HG03520 (cell line): ENCODE results near the gene SLC25A13.
A peak's percentile ranks its signal among the peaks of the same experiment; 100 is the strongest.
"Not testable (repeated sequence)": the region's sequence is repeated elsewhere in the genome, so short reads cannot be mapped to it uniquely, and the experiment has no call there.

ENCODE experiments used
- ATAC-seq: cut with Tn5 transposase; IDR thresholded peaks from one replicate; pipeline ENCODE4 v1.9.1; 2021; ENCODE audit warnings: mild to moderate bottlenecking, moderate library complexity; ENCODE audit not compliant: unreplicated experiment

The SLC25A13 gene

DNA sequence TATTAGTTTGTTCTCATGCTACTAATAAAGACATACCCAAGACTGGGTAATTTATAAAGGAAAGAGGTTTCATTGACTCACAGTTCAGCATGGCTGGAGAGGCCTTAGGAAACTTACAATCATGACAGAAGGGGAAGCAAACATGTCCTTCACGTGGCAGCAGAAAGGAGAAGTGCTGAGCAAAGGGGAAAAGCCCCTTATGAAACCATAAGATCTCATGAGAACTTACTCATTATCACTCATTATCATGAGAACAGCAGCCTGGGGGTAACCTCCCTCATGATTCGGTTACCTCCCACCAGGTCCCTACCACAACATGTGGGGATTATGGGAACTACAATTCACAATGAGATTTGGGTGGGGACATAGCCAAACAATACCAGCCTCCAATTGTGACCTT lies 4.9 kb upstream of the SLC25A13 start:
- not testable (repeated sequence) for ATAC-seq

DNA sequence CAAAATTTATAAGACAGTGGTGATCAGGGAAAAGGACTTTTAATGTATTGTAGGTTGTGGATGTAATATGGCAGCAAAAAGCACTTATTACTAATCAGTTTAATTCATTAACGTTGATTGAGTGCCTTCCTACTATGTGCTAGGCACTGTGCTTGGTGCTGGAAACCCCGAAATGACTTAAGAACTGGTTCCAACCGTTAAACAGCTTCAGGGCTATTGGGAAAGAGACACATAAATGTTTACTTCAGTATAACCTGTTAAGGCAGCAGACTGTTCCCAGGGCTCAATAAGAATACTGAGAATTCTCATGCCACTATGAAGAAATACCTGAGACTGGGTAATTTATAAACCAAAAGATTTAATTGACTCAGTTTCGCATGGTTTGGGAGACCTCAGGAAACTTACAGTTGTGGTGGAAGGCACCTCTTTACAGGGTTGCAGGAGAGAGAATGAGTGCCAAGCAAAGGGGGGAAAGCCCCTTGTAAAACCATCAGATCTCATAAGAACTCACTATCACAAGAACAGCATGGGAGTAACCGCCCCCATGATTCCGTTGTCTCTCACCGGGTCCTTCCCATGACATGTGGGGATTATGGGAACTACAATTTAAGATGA lies 1.1 kb upstream of the SLC25A13 start:
- no peak for ATAC-seq

DNA sequence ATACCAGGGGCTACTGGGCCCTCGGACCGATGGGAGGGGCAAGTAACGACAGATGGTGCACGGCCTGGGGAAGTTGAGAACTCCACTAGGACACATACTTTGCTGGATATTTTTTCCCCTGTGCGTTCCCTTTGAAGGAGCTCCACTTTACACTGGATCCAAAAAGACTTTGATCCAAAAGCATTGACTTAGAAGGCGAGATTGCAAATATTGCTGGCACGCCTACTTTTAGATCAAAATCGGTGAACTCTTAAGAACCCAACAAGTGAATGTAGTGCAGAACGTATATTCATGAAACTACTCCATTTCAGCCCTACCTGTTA lies 436 bp upstream of the SLC25A13 start:
- ATAC-seq: no peak

- peak; percentile 23 for ATAC-seq
Observed at GRCh38 chr7:96321031-96321657, 754 bp downstream of the SLC25A13 start.

- peak; percentile 46 for ATAC-seq
Observed at GRCh38 chr7:96320442-96320841, 1.5 kb downstream of the SLC25A13 start.

DNA sequence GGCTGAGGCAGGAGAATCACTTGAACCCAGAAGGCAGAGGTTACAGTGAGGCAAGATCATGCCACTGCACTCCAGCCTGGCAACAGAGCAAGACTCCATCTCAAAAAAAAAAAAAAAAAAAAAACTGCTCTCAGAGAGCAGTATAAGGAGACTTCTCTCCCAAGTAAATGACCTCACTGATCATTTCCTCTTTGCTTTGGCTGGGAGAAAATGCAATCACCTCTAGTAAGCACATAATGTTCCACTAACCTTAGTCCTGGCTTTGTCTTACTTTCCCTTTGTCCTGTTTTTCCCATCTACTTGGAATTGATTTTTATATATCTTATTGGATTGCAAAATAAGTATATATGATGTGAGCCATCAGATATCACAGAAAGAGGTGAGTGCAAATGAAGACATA lies 2.5 kb downstream of the SLC25A13 start:
- no peak for ATAC-seq

- no peak for ATAC-seq
Observed at GRCh38 chr7:96316949-96317348, 4.9 kb downstream of the SLC25A13 start.

GRCh38 chr7:96315125-96315512 lies 6.8 kb downstream of the SLC25A13 start:
- ATAC-seq: no peak

DNA sequence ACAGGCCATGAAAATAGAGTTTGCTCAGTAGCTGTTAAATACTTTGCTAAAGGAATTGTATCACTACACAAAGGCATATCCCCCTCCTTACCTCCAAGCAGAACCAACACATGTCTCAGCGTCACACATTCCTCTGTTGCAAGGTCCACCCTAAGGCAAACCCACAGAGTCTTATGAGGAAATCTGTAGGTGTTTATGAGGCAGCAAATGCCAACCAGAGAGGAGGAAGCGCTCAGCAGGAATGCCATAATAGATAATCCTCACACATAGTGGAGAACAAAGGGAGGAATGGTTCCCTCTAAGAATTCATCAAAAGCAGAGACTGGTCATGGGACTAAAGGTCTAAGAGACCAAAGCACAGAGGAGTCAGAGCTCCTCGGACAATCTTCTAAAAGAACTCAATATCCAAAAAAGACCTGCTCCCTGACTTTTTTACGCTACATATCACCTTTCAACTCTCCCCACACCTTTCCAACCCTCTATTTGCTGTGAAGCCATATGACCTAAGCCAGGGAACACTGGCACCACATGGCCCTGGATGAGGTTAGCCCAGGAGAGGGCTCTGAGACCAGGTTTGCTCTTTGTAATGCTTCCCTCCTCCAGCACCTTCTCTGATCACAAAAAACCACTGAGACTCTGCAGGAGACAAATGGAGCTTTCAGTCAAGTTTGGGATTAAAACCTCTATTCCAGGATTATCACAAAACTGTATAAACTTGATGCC lies 7.3 kb downstream of the SLC25A13 start:
- ATAC-seq: no peak

- ATAC-seq: no peak
Observed at GRCh38 chr7:96313940-96314339, 8.0 kb downstream of the SLC25A13 start.

- no peak for ATAC-seq
Observed at GRCh38 chr7:96312502-96312901, 9.4 kb downstream of the SLC25A13 start.

DNA sequence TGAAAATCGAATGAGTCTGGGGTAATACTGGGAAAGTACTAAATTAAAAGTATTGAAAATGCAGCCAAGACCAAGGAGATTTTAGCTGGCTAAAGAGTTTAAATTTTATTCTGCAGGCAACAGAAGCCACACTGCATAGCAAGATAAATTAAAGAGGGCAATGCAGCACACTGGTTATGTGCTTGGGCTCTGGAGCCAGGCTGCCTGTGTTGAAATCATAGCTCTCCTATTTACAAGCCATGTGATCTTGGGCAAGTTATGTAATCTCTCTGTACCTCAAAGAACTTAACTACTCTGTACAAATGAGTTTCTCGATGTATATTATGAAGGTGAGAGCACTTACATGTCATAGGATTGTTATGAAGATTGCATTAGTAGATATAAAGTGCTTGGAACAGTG lies 9.9 kb downstream of the SLC25A13 start:
- no peak for ATAC-seq

- ATAC-seq: no peak
Observed at GRCh38 chr7:96310110-96310509, 11.8 kb downstream of the SLC25A13 start.

GRCh38 chr7:96308950-96309263 lies 13.0 kb downstream of the SLC25A13 start:
- ATAC-seq: no peak

- no peak for ATAC-seq
Observed at GRCh38 chr7:96308253-96308949, 13.5 kb downstream of the SLC25A13 start.

GRCh38 chr7:96306385-96307125 lies 15.3 kb downstream of the SLC25A13 start:
- no peak for ATAC-seq

- no peak for ATAC-seq
Observed at GRCh38 chr7:96305915-96306314, 16.0 kb downstream of the SLC25A13 start.

DNA sequence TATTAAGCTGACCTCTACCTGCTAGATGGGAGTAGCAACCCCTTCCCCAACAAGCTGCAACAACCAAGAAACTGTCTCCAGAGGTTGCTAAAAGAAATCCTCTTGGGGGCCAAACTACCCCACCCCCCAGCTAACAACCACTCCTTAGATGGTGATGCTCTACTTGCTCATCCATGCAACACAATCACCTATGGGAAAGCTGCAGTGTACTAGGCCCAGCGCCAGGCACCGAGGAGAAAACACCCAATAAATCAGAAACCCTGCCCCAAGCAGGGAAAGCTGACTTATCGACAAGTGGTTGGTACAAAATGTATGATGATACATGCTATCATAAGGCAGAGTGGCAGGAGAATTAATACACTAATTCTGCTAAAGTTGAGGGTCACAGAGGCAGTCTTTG lies 17.3 kb downstream of the SLC25A13 start:
- ATAC-seq: no peak

- ATAC-seq: no peak
Observed at GRCh38 chr7:96303686-96304443, 18.0 kb downstream of the SLC25A13 start.

DNA sequence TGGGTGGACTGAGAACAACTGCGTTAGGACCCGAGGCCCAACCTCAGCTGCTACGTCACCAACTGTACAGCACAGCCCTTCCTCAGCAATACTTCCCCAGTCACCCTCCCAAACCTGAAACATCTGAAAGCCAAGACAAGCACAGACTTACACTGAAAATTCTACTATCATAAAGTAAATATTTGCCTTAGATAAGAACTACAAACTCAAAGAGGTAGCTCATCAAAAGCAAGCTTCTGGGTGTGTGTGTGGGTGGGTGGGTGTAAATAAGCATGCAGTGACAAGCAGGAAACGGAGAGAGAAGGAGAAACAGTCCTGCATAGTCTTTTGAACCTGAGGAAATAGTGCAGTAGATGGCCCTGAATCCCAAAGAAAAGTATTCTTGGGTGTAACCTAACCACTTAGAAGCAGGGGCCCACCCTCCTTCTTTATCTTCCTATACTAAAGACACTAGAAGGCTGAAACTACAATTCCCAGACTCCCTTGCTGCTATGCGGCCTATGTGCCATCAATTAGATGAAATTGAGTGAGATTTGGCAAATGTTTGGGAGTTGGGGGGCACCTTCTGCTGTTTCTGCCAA lies 18.7 kb downstream of the SLC25A13 start:
- ATAC-seq: no peak
